Bladder microvascular endothelial cell (primary cell): ENCODE data around the gene BSX. TPM values are rescaled to one million over a fixed set of nuclear protein-coding genes. Genes with fewer than 3 reads are reported as not detected.

ENCODE experiments used
- total RNA-seq: library from RNA; depleted of rRNA; stranded (reverse); fragments of >200 nt; gene quantifications from 2 replicates; pipeline ENCODE4 v1.2.3, GENCODE V29; 2014

BSX gene
- total RNA-seq: not detected in 2 replicates

DNA sequence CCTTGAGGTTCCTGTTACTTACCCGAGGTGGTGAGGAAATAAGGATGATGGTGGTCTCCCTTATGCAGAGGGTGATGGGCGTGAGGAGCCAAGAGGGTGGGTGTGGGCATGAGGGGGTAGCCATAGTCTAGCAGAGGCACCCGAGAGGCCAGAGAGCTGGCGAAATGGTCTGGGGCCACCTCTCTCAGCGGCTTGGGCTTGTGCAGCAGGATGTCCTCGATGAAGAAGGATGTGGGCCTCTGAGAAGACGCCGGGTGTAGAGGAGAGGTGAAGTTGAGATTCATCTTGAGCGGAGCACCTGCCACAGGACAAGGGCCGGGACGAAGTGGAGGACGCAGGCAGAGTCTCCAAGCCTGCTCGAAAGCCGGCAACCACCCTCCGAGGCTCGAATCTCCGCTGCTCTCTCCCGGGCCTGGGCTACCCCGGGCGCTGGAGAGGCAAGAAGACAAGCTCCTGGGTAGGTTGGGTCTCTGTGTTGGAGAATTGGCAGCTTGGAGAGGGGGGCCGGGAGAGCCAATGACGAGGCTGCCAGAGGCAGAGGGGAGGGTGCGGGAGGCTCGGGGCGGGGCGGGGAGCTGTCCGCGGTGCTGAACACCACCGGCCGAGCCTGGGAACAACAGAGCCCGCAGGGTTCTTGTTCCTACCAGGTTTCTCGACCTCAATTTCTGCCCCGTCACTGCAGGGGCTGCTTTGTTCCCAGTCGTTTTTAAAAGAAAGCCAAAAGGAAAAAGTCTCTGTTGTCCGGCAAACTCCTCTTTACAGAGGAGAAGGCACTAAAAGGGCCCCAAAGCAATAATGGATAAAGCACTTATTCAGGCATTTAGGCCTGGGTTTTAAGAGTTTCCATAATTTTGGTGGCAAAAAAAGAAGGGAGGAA is at the start of gene BSX:
BSX (minus strand) TSS at position 447 of the 877 bp plus-strand sequence; CDS start at position 284, 163 bp downstream.

Other genes starting within 250 kb of the BSX start
- gene CRTAM, start 143.3 kb downstream of the BSX start, total RNA-seq: not detected in 2 replicates
- 0.63 and 0.81 TPM in 2 replicates for gene JHY, start 99.1 kb downstream of the BSX start, total RNA-seq
- gene HSPA8, start 80.3 kb upstream of the BSX start, total RNA-seq: 1,609 and 2,203 TPM in 2 replicates
- gene CLMP, start 213.4 kb upstream of the BSX start, total RNA-seq: 0.06 and 0.32 TPM in 2 replicates